ENCODE results near the gene TSPAN3.

DNA sequence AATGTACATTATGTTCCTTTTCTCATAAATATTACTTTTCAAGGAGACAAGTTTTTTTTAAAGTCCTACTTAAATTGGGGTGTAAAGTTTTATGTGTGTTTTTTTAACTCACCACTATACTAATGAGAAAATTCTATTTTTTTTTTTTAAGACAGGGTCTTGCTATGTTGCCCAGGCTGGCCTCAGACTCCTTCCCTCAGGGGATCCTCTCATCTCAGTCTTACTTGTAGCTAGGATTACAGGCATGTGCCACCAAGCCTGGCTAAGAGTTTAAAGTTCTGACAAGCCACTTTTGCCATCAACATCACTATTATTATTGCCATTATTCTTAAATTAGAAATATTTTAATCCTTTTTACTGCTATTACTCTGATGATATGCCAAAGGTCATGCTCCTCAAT is 7.7 kb downstream of the TSPAN3 start:
- TF ChIP-seq, protein P1, sequence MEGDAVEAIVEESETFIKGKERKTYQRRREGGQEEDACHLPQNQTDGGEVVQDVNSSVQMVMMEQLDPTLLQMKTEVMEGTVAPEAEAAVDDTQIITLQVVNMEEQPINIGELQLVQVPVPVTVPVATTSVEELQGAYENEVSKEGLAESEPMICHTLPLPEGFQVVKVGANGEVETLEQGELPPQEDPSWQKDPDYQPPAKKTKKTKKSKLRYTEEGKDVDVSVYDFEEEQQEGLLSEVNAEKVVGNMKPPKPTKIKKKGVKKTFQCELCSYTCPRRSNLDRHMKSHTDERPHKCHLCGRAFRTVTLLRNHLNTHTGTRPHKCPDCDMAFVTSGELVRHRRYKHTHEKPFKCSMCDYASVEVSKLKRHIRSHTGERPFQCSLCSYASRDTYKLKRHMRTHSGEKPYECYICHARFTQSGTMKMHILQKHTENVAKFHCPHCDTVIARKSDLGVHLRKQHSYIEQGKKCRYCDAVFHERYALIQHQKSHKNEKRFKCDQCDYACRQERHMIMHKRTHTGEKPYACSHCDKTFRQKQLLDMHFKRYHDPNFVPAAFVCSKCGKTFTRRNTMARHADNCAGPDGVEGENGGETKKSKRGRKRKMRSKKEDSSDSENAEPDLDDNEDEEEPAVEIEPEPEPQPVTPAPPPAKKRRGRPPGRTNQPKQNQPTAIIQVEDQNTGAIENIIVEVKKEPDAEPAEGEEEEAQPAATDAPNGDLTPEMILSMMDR (IDR thresholded peaks at IDR 0.05): no peak
- TF ChIP-seq POLR2A (IDR thresholded peaks at IDR 0.05): no peak

All from breast epithelium (tissue), 3 donors.